Measurements from ENCODE around the gene MRAP. TPM values are rescaled to one million over a fixed set of nuclear protein-coding genes. Genes with fewer than 3 reads are reported as not detected.

MRAP gene
- total RNA-seq, 1 experiment from 2014 or later = not detected

- no peak for TF ChIP-seq SRF (IDR thresholded peaks at IDR 0.05; ENCODE audit: low read depth)
- H3K9me2 ChIP-seq (ENCODE audit: insufficient read depth) = no peaks in the 10 kb centered on the region
- no peaks in the 10 kb centered on the region for H4K20me1 ChIP-seq (ENCODE audit: insufficient read depth)
- no peak overlapping the region for H3K9ac ChIP-seq (ENCODE audit: low read length)
- no peaks in the 10 kb centered on the region for H3K9me3 ChIP-seq (ENCODE audit: control insufficient read depth in 1 of 2, insufficient read depth in 1 of 2, low read depth in 1 of 2, low read length in 2 of 2)
- H3K79me2 ChIP-seq (ENCODE audit: insufficient read depth, low read length) = peaks cover 26% of the 10 kb centered on the region; the same call in 1 of the 2 replicates
- ChIA-PET CTCF (no interaction called here), RAD21 (ENCODE audit: low non-redundant PET in 1 of 2, low total read pairs in 2 of 2, uncharacterized antibody in 2 of 2, unreplicated experiment in 2 of 2) (no interaction called here), POLR2A (no interaction called here)
- no peak overlapping the region for H3K4me3 ChIP-seq (replicated peaks in 1 of 2; ENCODE audit: low read depth in 1 of 2, low read length in 2 of 2)
- no peak overlapping the region for H3K4me2 ChIP-seq (ENCODE audit: low read length)
- ATAC-seq (no peak), DNase-seq (ENCODE audit: low read depth, low spot score) (no peak)
- no peak overlapping the region for H2AFZ ChIP-seq (ENCODE audit: low read depth, low read length, poor library complexity, severe bottlenecking)
- BruUV-seq (replicated peaks) = no TSS peak
- peaks cover 71 to 82% of the 10 kb centered on the region in 2 experiments for H3K36me3 ChIP-seq (ENCODE audit: control insufficient read depth in 1 of 2, insufficient read depth in 2 of 2, low read length in 2 of 2)
- H3K27ac ChIP-seq (ENCODE audit: low read depth, low read length) = no peak overlapping the region
- intact Hi-C loops (cut with micrococcal nuclease) = no loop called here
- no peaks in the 10 kb centered on the region for H3K4me1 ChIP-seq (ENCODE audit: control insufficient read depth in 1 of 2, insufficient read depth in 2 of 2, low read length in 2 of 2)
- H3K27me3 ChIP-seq (ENCODE audit: insufficient read depth, low read length) = no peaks in the 10 kb centered on the region
These were observed 52.8 kb downstream of the MRAP start for GRCh38 chr21:32351428-32351827.

- CTCF ChIA-PET = no interaction called here
- peaks cover 71 to 80% of the 10 kb centered on the region in 2 experiments for H3K36me3 ChIP-seq (ENCODE audit: control insufficient read depth in 1 of 2, insufficient read depth in 2 of 2, low read length in 2 of 2)
- no peaks in the 10 kb centered on the region for H4K20me1 ChIP-seq (ENCODE audit: insufficient read depth)
- no peak overlapping the region for H3K9ac ChIP-seq (ENCODE audit: low read length)
- BruUV-seq (replicated peaks) = no TSS peak
- POLR2A ChIA-PET = no interaction called here
- intact Hi-C loops (cut with micrococcal nuclease) = no loop called here
- H3K27me3 ChIP-seq (ENCODE audit: insufficient read depth, low read length) = no peaks in the 10 kb centered on the region
- no peak overlapping the region for H2AFZ ChIP-seq (ENCODE audit: low read depth, low read length, poor library complexity, severe bottlenecking)
- H3K4me2 ChIP-seq (ENCODE audit: low read length) = no peak overlapping the region
- no peak overlapping the region for H3K27ac ChIP-seq (ENCODE audit: low read depth, low read length)
- ATAC-seq (no peak), DNase-seq (ENCODE audit: low read depth, low spot score) (no peak)
- peaks cover 19% of the 10 kb centered on the region; the same call in 1 of the 2 replicates for H3K79me2 ChIP-seq (ENCODE audit: insufficient read depth, low read length)
- no peaks in the 10 kb centered on the region for H3K9me3 ChIP-seq (ENCODE audit: control insufficient read depth in 1 of 2, insufficient read depth in 1 of 2, low read depth in 1 of 2, low read length in 2 of 2)
- no peaks in the 10 kb centered on the region for H3K4me1 ChIP-seq (ENCODE audit: control insufficient read depth in 1 of 2, insufficient read depth in 2 of 2, low read length in 2 of 2)
- RAD21 ChIA-PET (ENCODE audit: low non-redundant PET in 1 of 2, low total read pairs in 2 of 2, uncharacterized antibody in 2 of 2, unreplicated experiment in 2 of 2) = interaction anchor here in 1 of 2 experiments (0.6 kb wide), 1 partner anchor 248 kb away, joined by 6 read pairs; no protein-coding TSS in a partner anchor
- no peaks in the 10 kb centered on the region for H3K9me2 ChIP-seq (ENCODE audit: insufficient read depth)
- H3K4me3 ChIP-seq (replicated peaks in 1 of 2; ENCODE audit: low read depth in 1 of 2, low read length in 2 of 2) = no peak overlapping the region
- TF ChIP-seq SRF (IDR thresholded peaks at IDR 0.05; ENCODE audit: low read depth) (no peak), REST (IDR thresholded peaks at IDR 0.05; ENCODE audit: low read depth) (no peak), SIN3A (IDR thresholded peaks at IDR 0.05; ENCODE audit: low read depth) (no peak), ATF3 (IDR thresholded peaks at IDR 0.05) (no peak), SP1 (IDR thresholded peaks at IDR 0.05; ENCODE audit: low read depth) (no peak), YY1 (IDR thresholded peaks at IDR 0.05; ENCODE audit: extremely low read depth, insufficient replicate concordance, low read depth, low read length) (no peak), CTCF (IDR thresholded peaks at IDR 0.05 in 2 of 3, conservative IDR thresholded peaks at IDR 0.05 in 1 of 3; ENCODE audit: borderline replicate concordance in 1 of 3, insufficient read depth in 1 of 3, low read depth in 2 of 3, low read length in 2 of 3) (no peak), RAD21 (IDR thresholded peaks at IDR 0.05; ENCODE audit: low read depth) (no peak), JUND (IDR thresholded peaks at IDR 0.05) (no peak), POLR2AphosphoS5 (IDR thresholded peaks at IDR 0.05; ENCODE audit: low read depth, low read length) (no peak), EZH2 (IDR thresholded peaks at IDR 0.05) (no peak), MAX (IDR thresholded peaks at IDR 0.05) (no peak), ELF1 (IDR thresholded peaks at IDR 0.05; ENCODE audit: borderline replicate concordance, low read depth) (no peak), ZNF274 (IDR thresholded peaks at IDR 0.05; ENCODE audit: low read depth, low read length) (no peak), POLR2A (IDR thresholded peaks at IDR 0.05; ENCODE audit: borderline replicate concordance, extremely low read depth, insufficient read depth, insufficient read length) (no peak), TCF7L2 (IDR thresholded peaks at IDR 0.05; ENCODE audit: borderline replicate concordance, extremely low read depth, insufficient read depth, insufficient read length) (no peak)
These were observed 53.9 kb downstream of the MRAP start for GRCh38 chr21:32352526-32352925.

Data from HCT116 (cell line).